ENCODE measurements around the gene ALOX15B. TPM values are rescaled to one million over a fixed set of nuclear protein-coding genes. Genes with fewer than 3 reads are reported as not detected.
"Not testable (repeated sequence)": the region's sequence is repeated elsewhere in the genome, so short reads cannot be mapped to it uniquely, and the experiment has no call there.

ALOX15B gene
- total RNA-seq, 1 donor from 2014 or later, result not detected

DNA sequence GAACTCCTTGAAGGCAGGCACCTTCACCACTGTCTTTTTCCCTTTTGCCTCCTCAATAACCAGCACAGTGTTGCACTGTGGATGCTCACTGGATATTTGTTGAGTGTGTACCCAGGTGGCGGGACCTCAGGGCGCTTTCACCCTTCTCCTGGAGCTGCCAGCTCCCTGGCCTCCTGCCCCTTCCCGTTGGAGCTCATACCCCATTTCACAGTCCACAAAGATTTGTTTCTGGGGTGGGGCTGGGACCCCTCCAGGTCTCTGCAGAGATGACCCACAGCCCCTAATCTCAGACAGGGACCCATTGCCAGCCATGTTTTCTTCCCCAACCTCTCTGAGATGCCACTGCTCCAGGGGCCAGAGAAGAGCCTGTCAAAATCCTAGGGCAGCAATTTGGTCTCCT lies 36.2 kb downstream of the ALOX15B start:
- no peak for DNase-seq (ENCODE audit: low spot score)
- H3K4me3 Mint-ChIP-seq, result no peak overlapping the region
- no peak overlapping the region for H3K27ac Mint-ChIP-seq
- H3K27me3 Mint-ChIP-seq (ENCODE audit: insufficient read depth), result peaks cover 46% of the 10 kb centered on the region
- intact Hi-C loops (cut with micrococcal nuclease), result no loop called here
- peaks cover 25% of the 10 kb centered on the region for H3K4me1 Mint-ChIP-seq (ENCODE audit: low read depth)
- H3K9me3 Mint-ChIP-seq, result no peaks in the 10 kb centered on the region
- no peaks in the 10 kb centered on the region for H3K36me3 Mint-ChIP-seq (ENCODE audit: low read depth)

DNA sequence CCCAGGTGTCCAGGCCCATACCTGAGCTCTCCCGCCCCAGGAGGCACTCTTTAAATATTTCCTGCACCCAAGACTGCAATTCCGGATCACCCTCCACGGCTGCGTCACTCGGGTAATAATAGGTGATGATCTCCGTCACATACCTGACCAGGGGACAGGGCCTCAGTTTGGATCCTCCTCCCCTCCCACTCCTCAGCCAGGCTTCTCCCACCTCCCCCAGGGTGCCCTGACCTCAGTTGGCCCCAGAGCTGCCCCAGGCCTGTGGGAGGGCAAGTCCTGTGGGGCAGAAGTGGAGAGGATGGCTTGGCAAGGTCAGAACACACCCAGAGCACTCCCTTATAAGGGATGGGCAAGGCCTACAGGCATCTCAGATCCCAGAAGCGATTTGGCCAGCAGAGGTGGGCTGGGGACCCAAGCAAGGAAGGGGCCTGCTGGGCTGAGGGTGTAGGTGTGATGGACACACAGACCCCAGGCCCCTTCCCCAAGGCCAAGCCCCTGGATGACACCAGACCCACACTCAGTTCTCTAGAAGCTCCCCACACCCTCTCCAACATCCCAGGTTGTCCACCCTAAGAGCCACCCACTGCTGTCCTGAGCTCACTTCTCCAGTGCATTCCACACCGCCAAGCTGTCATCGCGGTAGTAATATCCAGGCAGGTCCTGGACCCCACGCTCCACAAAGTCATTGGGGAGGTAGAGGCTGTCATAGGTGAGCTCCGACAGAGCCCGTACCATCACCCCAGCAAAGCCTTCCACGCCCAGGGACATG lies 36.9 kb downstream of the ALOX15B start:
- Mint-ChIP-seq H3K9me3 (no peaks in the 10 kb centered on the region), H3K27me3 (ENCODE audit: insufficient read depth) (peaks cover 44% of the 10 kb centered on the region), H3K4me1 (ENCODE audit: low read depth) (peaks cover 30% of the 10 kb centered on the region), H3K27ac (no peak overlapping the region), H3K36me3 (ENCODE audit: low read depth) (no peaks in the 10 kb centered on the region), H3K4me3 (no peak overlapping the region)
- intact Hi-C loops (cut with micrococcal nuclease), result no loop called here
- DNase-seq (ENCODE audit: low spot score), result no peak

DNA sequence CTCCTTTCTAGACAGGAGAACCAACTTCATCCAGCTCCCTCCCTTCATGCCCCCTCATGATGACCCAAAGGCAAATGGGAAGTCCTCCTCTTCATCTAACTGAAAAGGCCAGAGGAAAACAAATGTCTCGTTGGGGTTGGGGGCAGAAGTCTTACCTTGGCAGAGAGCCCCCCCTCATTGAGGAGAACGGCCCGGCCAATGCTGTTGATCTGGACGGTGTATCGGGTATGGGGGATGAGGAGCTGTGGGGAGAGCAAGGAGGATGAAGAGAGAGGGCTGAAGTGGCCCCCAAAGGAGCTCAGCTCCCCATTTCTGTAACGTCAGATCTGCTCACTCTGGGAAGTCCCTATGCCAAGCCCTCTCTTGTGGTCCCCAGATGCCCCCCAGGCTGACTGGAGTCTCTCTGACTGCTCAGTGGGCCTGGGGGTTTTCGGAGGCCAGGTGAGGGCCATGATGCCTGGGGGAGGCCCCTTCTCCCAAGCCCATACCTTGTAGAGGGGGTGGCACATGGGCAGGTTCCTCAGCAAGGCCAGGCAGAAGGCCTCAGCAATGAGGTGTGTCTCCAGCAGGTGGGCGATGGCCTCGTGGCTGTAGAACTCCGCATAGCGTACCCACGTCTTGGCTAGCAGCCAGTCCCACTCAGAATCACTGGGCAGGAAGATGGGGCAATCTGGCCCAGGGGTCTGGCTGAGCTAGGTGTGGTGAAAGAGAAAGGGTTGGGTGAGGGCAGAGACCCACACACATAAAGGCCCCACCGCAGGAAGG lies 37.8 kb downstream of the ALOX15B start:
- Mint-ChIP-seq H3K9me3 (no peaks in the 10 kb centered on the region), H3K4me1 (ENCODE audit: low read depth) (peaks cover 30% of the 10 kb centered on the region), H3K27me3 (ENCODE audit: insufficient read depth) (peaks cover 41% of the 10 kb centered on the region), H3K27ac (no peak overlapping the region), H3K4me3 (no peak overlapping the region), H3K36me3 (ENCODE audit: low read depth) (no peaks in the 10 kb centered on the region)
- intact Hi-C loops (cut with micrococcal nuclease), result no loop called here
- no peak for DNase-seq (ENCODE audit: low spot score)

DNA sequence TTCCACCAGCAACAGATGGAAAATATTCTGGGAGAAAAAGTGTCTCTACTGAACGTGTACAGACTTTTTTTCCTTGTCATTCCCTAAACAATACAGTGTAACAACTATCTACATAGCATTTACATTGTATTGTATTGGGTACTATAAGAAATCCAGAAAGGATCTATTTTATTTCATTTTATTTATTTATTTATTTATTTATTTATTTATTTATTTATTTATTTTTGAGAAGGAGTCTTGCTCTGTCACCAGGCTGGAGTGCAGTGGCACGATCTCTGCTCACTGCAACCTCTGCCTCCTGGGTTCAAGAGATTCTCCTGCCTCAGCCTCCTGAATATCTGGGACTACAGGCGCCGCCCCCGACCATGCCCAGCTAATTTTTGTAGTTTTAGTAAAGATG lies 39.1 kb downstream of the ALOX15B start:
- H3K4me3 Mint-ChIP-seq; H3K27ac Mint-ChIP-seq; intact Hi-C loops (cut with micrococcal nuclease); H3K36me3 Mint-ChIP-seq (ENCODE audit: low read depth); DNase-seq (ENCODE audit: low spot score); H3K9me3 Mint-ChIP-seq: not testable (repeated sequence)
- peaks cover 31% of the 10 kb centered on the region for H3K27me3 Mint-ChIP-seq (ENCODE audit: insufficient read depth)
- peaks cover 23% of the 10 kb centered on the region for H3K4me1 Mint-ChIP-seq (ENCODE audit: low read depth)

DNA sequence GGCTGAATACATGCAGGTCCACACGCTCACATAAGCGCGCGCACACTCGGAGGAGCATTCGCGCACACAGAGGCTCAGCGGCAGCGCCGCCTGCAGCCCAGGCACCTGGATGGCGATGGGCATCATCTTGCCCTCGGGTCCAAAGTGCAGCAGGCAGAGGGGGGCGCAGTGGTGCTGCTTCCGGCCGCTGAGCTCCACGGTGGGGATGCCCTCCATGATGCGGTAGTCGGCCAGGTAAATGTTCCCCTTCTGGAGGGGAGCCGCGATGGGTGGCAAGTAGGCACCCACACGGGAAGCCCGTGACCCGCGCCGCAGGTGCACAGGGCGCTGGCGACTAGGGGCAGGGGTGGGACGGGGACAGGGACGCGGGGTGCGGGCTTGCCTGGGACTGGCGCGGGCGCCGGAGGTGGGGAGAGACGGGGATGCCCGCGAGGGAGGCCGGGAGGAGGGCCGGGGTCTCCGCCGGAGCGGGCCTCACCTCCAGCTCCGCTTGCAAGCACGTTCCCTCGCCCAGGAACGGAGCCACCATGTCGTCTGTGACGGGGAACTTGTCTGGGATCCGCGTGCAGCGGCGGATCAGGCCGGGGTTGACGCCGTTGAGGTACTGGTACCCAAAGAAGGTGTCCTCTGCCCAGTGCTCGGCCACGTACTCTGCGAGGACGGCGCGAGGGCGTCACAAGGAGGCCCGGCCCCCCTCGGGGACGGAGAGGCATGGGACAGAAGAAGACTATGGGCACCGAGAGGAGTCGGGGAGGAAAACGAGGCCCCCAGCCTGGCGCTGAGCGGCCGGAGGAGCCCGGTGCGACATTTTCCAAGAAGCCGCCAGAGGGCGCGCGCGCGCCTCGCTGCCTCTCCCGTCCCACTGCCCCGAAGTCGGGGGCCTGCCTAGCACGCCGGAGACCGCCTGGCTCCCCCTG lies 40.7 kb downstream of the ALOX15B start:
- Mint-ChIP-seq H3K27ac (peak overlapping the region; percentile 88), H3K9me3 (no peaks in the 10 kb centered on the region), H3K36me3 (ENCODE audit: low read depth) (no peaks in the 10 kb centered on the region)

DNA sequence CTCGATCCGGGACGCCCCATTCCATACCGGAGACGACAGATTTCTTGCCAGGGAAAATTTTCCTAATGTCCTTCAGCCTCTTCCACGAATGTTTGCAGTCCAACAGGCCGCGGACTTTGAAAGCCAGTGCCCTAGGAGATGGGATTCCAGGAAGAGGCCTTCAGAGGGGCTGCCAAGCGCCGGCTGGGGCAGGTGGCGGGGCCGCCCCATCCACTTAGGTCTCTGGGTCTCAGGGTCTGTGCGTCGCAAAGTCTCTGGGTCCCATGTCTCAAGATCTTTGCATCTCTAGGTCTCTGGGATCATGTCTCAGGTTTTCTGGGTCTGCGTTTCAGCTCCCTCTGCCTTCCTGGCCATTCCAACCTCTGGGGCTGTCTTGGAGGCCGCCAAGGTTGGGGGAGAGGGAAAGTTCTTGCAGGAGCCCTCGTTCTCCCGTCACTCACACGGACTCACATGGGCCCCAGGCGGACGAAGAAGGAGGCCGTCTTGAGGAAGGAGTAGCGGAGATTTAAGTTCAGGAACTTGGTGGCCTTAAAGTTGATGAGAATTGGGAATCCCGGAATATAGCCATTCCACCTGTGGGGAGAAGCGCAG lies 41.4 kb downstream of the ALOX15B start:
- H3K36me3 Mint-ChIP-seq (ENCODE audit: low read depth), result no peaks in the 10 kb centered on the region
- DNase-seq (ENCODE audit: low spot score), result no peak
- no peaks in the 10 kb centered on the region for H3K9me3 Mint-ChIP-seq
- intact Hi-C loops (cut with micrococcal nuclease), result loop anchor here (2.0 kb wide), 1 partner anchor 30 kb away; no protein-coding TSS in a partner anchor
- peaks cover 18% of the 10 kb centered on the region for H3K27me3 Mint-ChIP-seq (ENCODE audit: insufficient read depth)
- peaks cover 8% of the 10 kb centered on the region for H3K4me1 Mint-ChIP-seq (ENCODE audit: low read depth)
- peak overlapping the region; percentile 91 for H3K4me3 Mint-ChIP-seq
- H3K27ac Mint-ChIP-seq, result no peak overlapping the region

More for the DNA sequence above, 40.7 kb downstream of the ALOX15B start:
- peaks cover 8% of the 10 kb centered on the region for H3K4me1 Mint-ChIP-seq (ENCODE audit: low read depth)
- H3K27me3 Mint-ChIP-seq (ENCODE audit: insufficient read depth), result peaks cover 21% of the 10 kb centered on the region
- DNase-seq (ENCODE audit: low spot score), result peak; percentile 72
- H3K4me3 Mint-ChIP-seq, result peak overlapping the region; percentile 91
- intact Hi-C loops (cut with micrococcal nuclease), result loop anchor here (2.0 kb wide), 1 partner anchor 31 kb away; no protein-coding TSS in a partner anchor

DNA sequence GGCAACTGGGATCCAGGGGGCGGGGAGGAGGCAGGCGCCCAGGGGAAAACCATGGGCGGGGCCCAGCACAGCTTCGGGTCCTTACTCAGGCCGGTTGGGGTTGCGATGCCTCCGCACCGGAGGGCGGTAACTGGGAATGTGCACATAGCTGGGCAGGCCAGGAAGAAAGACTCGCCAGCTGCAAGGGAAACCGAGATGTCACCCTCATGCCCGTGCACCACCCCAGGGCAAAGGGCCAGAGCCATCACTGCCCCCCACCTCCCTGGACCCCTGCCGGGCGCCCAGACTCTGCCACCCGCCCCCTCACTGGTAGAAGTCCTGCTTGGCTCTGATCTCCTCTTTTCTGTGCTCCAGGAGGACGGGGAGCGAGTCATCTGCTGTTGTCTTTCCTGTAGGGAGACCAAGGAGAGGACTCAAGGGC lies 42.0 kb downstream of the ALOX15B start:
- peaks cover 8% of the 10 kb centered on the region for H3K4me1 Mint-ChIP-seq (ENCODE audit: low read depth)
- peak overlapping the region; percentile 91 for H3K4me3 Mint-ChIP-seq
- no peak overlapping the region for H3K27ac Mint-ChIP-seq
- H3K9me3 Mint-ChIP-seq, result no peaks in the 10 kb centered on the region
- no peak for DNase-seq (ENCODE audit: low spot score)
- intact Hi-C loops (cut with micrococcal nuclease), result loop anchor here (2.0 kb wide), 1 partner anchor 30 kb away; no protein-coding TSS in a partner anchor
- H3K36me3 Mint-ChIP-seq (ENCODE audit: low read depth), result no peaks in the 10 kb centered on the region
- H3K27me3 Mint-ChIP-seq (ENCODE audit: insufficient read depth), result peaks cover 16% of the 10 kb centered on the region

DNA sequence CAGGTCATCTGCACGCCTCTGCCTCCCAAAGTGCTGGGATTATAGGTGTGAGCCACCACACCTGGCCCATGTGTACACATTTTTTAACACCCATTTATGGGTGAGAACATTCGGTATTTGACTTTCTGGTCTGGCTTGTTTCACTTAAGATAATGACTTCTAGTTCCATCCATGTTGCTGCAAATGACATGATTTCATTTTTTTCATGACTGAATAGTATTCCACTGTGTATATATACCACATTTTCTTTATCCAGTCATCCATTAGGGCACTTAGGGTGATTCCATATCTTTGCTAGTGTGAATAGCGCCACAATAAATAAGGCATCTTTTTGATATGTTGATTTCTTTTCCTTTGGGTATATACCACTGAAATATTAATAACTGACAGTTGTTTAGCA lies 43.0 kb downstream of the ALOX15B start:
- Mint-ChIP-seq H3K4me3 (peak overlapping the region; percentile 22), H3K4me1 (ENCODE audit: low read depth) (peaks cover 8% of the 10 kb centered on the region), H3K36me3 (ENCODE audit: low read depth) (no peaks in the 10 kb centered on the region), H3K27me3 (ENCODE audit: insufficient read depth) (peaks cover 16% of the 10 kb centered on the region), H3K27ac (no peak overlapping the region), H3K9me3 (no peaks in the 10 kb centered on the region)
- intact Hi-C loops (cut with micrococcal nuclease), result loop anchor here (2.0 kb wide), 1 partner anchor 29 kb away; no protein-coding TSS in a partner anchor
- DNase-seq (ENCODE audit: low spot score), result no peak

DNA sequence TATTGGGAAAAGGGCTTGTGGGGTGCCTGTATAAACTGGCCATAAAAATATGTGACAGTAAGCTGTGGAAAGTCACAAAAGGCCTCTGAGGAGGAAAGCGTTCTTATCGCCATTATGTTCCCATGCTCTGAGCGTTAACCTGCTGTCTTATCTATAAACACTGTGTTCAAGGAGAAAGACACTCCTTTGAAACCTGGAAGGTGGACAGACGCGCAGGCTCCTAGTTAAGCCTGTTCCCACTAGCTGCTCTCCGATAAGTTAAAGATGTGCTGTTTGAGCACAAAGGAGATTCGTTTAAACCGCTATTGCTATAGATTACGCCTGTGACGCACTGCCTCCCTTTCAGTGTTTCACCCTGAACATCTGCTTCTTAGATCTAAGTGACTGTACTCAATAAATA lies 43.4 kb downstream of the ALOX15B start:
- H3K36me3 Mint-ChIP-seq (ENCODE audit: low read depth), result no peaks in the 10 kb centered on the region
- peaks cover 16% of the 10 kb centered on the region for H3K27me3 Mint-ChIP-seq (ENCODE audit: insufficient read depth)
- H3K4me3 Mint-ChIP-seq, result no peak overlapping the region
- peaks cover 8% of the 10 kb centered on the region for H3K4me1 Mint-ChIP-seq (ENCODE audit: low read depth)
- no peaks in the 10 kb centered on the region for H3K9me3 Mint-ChIP-seq
- intact Hi-C loops (cut with micrococcal nuclease), result no loop called here
- DNase-seq (ENCODE audit: low spot score), result no peak
- H3K27ac Mint-ChIP-seq, result no peak overlapping the region

DNA sequence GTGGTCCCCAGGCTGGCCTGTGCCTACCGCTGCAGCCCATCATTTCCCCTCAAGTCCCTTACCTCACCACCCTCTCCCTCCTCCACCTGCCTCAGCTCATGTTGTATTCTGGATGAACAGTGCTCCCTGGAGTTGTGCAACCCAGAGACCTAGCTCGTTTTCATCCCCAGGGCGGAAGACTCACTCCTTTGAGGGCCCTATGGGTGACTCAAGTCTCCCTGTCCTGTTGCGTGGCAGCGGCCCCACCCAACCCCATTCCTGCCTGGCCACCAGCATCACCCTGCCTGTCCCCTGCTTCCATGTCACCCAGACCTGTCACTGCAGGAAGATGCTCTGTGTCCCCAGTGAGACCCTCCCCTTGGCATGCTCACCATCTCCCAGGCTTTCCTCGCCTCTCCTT lies 45.4 kb downstream of the ALOX15B start:
- Mint-ChIP-seq H3K27me3 (ENCODE audit: insufficient read depth) (peaks cover 15% of the 10 kb centered on the region), H3K9me3 (no peaks in the 10 kb centered on the region), H3K4me1 (ENCODE audit: low read depth) (peaks cover 8% of the 10 kb centered on the region), H3K4me3 (no peak overlapping the region), H3K36me3 (ENCODE audit: low read depth) (no peaks in the 10 kb centered on the region), H3K27ac (no peak overlapping the region)
- intact Hi-C loops (cut with micrococcal nuclease), result no loop called here
- DNase-seq (ENCODE audit: low spot score), result no peak

DNA sequence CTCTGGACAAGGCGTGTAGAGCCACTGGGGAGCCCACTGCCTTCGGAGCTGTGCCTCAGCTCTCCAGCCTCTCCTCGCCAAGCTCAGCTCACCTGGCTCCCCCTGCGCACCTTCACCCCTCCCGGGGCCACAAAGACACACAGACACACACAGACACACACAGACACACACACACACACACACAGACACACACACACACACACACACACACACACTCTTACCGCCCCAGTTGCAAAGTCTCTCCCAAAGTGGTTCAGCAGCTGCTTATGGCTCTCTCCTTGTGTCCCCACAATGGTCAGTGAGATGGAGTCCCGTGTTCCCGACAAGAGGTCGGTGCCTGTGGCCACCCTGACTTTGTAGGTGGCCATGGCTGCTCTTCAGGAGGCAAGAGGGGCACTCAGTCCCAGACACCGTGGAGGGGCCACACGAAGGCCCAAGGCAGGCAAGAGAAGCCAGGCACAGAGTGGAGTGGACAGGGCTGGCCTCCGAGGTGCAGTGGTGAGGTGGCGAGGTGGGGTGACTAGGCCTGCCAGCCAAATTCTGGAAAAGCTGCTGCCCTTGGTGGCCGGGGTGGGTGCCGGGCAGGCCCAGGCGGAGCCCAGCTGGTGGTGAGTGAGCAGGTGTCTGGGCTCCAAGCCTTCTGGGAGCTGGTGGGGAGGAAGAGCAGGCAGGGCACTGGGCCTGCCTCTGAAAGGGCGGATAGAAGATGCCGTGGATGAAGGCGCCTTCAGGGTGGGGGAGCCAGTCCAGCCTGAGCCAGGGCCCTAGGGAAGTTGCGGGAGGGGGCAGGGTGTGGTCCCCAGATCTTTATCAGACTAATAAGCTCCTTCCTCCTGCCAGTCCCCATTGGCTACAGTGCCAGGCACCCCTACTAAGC lies 48.5 kb downstream of the ALOX15B start, which contains the start of gene ALOX12B:
TSS of gene ALOX12B (minus strand) at position 642 of the 877 bp plus-strand sequence. CDS start at position 368, 274 bp downstream.
- no peak within 1 kb of the TSS for H3K4me3 Mint-ChIP-seq

More for the DNA sequence above, 48.5 kb downstream of the ALOX15B start, which contains the start of gene ALOX12B:
- Mint-ChIP-seq H3K4me1 (ENCODE audit: low read depth) (no peaks in the 10 kb centered on the region), H3K27ac (no peak within 1 kb of the TSS), H3K36me3 (ENCODE audit: low read depth) (no peaks in the 10 kb centered on the region), H3K27me3 (ENCODE audit: insufficient read depth) (peaks cover 20% of the 10 kb centered on the region), H3K9me3 (no peaks in the 10 kb centered on the region)
- intact Hi-C loops (cut with micrococcal nuclease), result no loop called here
- DNase-seq (ENCODE audit: low spot score), result no peak
